Stimulated activated CD4-positive, alpha-beta T cell treated with anti-CD3 and anti-CD28 coated beads, Interleukin-2, amount 100 ng/mL, for 48 hours (primary cell): Measurements from ENCODE around the gene EMX1.

Experiments used
- DNase-seq, 2 donors: peaks; one replicate each; pipeline ENCODE4 v3.0.0-alpha.2; 2020

EMX1 gene

GRCh38 chr2:72945450-72946019, 28.2 kb downstream of the EMX1 start:
- DNase-seq, result no peak

DNA sequence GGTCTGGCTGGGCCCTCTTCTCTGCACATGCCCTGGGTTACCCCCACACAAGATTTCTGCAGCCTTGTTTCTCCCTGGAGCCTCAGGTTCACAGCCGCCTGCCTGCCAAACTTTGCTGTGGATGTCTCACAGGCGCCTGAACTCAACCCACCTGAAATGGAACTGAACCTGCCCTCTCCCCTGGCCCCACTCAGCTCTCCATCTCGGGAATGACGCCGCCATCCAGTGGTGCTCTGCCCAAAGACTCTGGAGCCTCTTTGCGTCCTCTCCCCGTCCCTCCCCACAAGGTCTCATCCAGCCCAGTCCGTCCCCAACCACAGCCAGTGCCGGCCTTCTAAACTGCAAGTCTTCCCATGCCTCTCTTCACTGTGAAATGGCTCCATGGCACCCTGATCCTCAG, 29.1 kb downstream of the EMX1 start:
- no peak for DNase-seq

- DNase-seq, result no peak
Measured at GRCh38 chr2:72947952-72948830, 30.9 kb downstream of the EMX1 start.

- no peak for DNase-seq
Measured at GRCh38 chr2:72949045-72949444, 31.7 kb downstream of the EMX1 start.

GRCh38 chr2:72949642-72950041, 32.3 kb downstream of the EMX1 start:
- no peak for DNase-seq

DNA sequence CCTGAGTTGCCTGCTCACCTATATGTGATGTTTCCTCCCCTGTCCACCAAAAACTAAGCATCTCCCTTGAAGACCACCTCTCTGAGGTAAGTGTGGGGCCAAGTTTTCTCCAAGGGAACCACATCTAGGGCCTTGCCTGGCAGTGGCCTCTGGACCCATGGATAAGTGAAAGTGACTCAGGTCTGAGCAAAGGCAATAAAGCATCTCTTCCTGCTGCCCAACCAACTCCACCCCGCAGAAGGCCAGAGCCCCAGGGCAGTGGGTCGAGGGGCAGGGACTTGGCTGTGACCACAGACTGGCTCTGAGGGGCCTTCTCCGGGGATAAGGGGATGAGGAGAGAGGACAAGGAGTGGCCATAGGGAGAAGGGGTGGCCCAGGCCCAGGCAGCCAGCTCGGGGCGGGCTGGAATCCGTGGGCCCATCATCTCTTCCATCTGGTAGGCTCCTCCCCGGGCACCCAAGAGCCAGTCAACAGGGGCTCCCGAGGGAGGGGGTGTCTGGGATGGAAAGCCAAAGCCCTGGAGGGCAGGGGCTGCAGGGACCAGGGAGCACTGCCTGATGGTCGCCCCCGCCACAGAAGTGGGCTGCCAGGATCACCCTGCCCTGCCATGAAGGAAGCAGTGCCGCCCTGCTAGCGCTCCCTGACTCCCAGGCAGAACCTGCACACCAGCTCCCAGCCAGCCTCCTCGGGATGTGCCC, 33.4 kb downstream of the EMX1 start:
- DNase-seq, result no peak

DNA sequence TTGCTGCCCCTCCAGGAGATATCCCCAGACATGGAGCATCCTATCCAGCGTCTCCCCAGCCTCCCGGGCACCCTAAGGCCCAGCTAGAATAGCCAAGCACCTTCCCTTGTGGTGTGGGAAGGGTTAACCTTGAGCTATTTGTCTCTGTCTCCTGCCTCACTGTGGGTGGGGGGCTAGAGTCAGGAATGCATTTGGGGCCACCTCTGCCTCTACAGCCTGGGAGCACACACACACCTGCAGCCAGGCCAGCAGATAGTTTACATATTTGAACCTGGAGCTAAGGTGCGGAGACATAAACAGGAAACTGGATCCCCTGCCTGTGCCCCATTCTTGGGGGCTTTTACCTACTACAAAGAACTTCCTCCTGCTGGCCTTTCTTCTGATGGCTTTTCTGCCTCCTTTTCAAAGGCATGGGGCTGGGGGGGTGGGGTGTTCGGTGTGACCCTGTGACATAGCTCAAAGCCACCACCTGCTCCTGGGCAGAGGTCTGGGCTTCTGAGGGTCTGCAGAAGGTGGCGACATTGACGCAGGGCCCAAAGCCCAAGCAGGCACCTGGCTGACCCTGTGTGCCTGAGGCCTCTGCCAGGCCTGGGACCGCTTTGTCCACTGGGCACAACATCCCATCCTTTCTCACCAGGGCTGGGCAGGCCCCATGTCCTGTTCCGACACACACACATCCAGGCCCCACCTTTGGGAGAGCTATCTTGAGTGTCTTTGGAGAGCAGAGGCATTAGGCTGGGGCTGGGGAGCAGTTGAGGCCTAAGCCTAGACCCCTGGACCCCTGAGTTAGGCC, 34.2 kb downstream of the EMX1 start:
- no peak for DNase-seq

GRCh38 chr2:72952110-72952823, 34.9 kb downstream of the EMX1 start:
- no peak for DNase-seq

DNA sequence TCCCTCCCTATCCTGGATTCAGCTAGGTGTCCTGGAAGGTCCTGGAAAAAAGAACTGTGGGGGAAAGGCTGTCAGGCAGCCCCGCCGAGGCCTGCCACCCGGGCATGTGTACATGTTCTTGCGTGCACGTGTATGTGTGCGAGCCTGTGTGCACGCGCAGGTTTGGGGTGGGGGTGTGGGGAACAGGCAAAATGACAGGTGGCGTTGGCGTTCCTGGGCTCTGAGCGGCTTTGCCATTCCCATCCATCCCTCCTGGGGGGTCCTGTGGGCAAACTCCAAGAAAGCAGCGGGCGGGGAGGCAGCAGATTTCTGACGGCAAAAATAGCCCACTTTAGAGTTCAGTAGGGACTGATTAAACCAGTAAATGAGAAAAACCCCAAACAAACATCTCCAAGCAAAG, 35.6 kb downstream of the EMX1 start:
- no peak for DNase-seq

DNA sequence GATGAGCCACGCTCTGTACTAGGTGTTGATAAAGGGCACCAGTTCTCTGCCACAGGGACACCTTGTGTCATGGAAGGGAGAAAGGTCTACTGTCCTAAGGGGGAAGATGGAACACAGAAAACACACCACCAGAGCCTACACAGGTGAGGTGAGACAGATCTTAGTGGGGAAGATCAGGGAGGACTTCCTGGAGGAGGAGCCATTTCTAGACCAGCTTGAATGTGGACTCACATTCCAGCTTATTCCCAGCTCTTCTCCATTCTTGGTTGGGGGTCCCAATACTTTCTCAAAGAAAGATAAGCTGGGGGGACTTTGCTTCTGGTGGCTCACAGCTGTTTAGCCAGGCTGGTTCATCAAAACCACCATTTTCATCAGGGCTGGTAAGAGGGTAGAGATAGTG, 36.2 kb downstream of the EMX1 start:
- no peak for DNase-seq

DNA sequence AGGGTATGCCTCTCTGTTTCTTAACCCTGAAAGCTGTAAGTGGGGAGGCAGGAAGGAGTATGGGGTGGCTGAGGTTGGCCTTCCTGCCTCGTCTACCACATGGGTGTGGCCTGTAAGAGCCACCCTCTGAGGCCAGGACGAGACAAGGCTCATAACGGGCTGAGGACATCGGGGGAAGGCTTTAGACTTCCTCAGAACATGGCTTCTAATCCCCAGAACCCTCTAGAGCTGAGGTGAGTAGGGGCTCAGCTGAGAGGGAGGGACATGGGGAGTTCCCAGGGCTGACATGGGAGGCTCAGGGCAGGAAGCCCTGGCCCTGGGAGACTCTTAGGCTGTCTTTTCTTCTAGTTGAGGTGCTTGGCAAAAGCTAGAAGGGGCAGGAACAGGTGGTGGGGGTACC, 36.7 kb downstream of the EMX1 start:
- no peak for DNase-seq

DNA sequence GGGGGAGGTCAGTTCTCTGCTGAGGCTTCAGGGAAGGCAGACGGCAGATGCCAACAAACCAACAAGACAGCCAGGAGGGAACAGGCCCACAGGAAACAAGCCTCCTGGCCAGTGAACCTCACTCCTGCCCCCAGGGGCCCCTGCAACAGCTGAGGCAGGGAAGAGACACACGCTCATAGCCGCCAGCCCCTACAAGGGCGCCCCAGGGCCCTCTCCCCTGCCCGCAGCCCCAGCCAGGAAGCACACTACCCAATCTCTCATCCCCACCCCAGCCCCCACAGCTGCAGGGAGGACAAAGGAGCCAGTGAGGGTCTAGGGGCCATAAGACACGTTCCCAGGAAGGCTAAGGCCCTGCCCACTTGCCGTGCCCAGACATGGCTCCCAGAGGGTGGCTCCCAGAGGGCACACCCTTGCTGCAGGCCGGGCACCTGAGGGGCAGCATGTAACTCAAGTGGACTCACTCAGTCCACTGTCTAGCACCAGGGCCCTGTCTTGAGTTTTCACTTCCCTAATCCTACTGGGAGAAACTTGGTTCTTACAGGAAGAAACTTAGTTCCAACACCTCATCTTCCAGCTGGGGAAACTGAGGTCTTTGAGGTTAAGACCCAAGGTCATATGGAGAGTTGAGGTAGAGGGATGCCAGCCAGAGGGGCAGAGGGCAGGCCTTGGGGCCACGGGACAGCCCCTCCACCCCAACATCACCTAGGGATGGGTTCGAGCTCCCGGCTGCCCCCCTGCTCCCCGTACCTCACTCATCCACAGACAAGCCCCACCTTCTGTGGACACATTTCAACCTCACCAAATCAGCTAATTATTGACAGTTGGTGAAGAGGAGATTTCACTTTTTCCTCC, 37.3 kb downstream of the EMX1 start:
- DNase-seq, result no peak

GRCh38 chr2:72955228-72956049, 38.1 kb downstream of the EMX1 start:
- no peak for DNase-seq

DNA sequence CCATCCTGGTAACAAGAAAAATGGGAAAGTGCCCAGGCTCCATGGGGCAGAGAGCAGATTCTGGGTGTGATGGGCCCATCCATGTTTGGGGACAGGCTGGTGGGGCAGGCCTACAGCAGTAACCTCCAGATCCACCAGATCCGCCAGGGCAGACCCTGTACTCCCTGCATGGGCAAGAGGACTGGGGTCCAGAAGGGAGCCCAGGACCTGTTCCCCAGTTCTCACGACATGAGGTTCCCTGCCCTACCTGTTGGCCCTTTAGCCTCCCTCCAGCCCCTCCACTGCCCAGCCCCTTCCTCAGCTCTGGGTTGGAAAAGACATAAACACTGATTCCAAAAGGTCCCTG, 38.7 kb downstream of the EMX1 start:
- DNase-seq, result no peak

GRCh38 chr2:72956936-72957335, 39.6 kb downstream of the EMX1 start:
- no peak for DNase-seq

DNA sequence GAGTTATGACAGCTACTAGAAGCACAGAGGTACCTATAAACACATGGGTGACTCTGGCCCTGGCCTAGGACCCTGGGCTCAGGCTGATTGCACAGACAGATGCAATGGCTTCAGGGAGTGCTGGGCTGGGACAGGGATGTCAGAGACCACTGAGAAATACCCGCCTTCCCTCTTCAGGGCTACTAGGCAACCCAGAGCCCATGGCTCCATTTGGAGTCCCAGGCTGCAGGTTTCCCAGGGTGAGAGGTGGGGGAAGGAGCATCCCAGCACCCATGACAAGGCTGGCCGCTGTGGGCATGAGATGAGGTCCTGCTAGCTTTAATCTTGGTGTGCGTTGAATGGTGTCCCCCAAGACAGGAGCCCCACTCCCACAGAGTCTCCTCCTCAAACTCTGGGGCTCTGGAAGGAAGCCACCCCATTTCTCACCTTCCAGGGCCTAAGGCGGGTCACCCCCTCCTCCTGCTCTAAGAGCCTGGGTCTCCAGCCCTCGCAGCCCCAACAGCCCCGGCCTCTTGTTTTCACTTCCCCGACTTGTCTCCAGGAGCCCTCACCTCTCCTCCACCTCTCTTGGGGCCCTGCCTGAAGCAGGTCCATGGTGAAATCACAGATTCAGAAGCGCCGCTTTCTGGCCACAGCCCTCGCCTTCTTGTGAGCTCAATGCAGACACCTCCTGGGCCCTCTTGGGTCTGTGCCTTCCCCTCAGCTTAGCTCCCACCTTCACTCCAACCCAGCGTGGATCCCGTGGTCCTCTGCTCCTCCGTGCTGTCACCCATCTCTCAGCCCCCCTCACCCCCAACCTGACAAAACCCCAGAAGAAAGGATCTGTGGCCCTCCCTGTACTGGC, 41.4 kb downstream of the EMX1 start:
- no peak for DNase-seq

DNA sequence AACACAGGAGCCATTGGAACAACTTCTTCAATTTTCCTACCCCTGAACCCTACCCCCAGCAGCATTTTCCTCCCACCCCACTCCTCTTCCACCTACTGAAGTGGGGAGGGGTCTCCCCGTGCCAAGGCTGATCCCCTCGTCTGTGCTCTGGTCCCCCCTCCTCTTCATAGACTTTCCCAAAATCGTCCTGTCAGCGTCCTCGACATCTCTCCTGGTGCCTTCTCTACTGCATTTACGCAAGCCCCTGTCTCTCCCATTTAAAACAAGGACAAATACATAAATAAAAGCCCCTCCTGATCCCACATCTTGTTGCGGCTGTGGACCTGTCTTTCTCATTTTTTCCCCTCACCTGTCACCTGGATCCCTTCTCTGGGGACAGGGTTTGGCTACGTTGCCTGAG, 42.2 kb downstream of the EMX1 start:
- no peak for DNase-seq

DNA sequence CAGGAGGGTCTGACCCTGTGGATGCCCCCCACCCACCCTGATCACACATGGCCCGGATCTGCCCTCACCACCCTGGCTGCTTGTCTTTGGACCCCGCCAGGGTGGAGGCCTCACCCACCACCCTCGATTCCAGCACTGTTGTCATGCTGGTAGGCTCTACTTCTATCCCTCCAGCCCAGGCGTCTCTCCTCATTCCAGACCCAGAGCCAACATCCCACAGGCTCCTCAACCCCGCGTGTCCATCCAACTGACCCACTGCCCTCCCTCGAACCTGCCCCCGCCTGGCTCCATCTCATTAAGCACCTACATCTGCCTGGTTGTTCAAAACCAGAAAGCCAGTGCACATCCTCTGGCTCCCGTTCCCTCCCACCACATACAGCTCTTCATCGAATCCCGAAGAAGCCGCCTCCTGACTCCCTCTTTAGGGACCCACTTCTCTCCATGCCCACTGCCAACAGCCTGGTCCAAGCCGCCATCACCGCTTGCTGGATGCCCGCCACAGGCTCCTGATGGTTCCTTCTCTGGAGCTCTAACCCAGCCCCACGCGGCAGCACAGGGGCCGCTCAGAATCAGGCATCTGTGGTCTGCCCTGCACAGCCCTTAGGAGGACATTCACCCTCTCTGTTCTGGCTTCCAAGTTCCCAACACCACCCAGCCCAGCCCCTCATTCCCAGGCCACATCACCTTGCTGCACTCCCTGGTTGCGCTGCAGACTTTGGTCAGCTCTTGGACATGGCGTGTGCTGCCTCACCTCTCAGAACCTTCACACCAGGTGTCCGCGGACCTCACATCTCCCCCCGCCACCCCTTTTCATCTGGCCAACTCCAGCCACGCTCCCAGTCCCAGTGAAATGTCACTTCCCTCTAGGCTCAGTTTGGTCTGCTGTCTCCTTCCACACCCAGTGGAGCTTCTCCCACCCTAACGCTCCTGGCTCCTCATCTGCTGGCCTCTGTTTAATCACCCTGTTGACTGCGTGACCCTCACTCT, 43.0 kb downstream of the EMX1 start:
- no peak for DNase-seq
